Coronary artery (tissue), 2 donors: ENCODE measurements around the gene TBC1D30.

Experiments
- DNase-seq: peaks from one replicate; pipeline ENCODE4 v3.0.0-alpha.2; 2017; ENCODE audit warnings: low spot score
- H3K27ac ChIP-seq, 2 donors: fragments of 200-600 bp; sonication (generic); one replicate each; pipeline ENCODE4 v1.5.1; 2016 to 2019
- H3K4me3 ChIP-seq: fragments of 200-600 bp; sonication (generic); 2 replicates; pipeline ENCODE4 v1.5.1; 2016; ENCODE audit warnings: mild to moderate bottlenecking, moderate library complexity
- TF ChIP-seq, protein P1 (sequence below): fragments of 200-600 bp; sonication (generic); IDR thresholded peaks from one replicate; pipeline ENCODE4 v1.5.1; 2019; ENCODE audit warnings: antibody characterized with exemption

Gene TBC1D30

GRCh38 chr12:64894827-64895475 is 70.5 kb downstream of the TBC1D30 start:
- TF ChIP-seq, protein P1, sequence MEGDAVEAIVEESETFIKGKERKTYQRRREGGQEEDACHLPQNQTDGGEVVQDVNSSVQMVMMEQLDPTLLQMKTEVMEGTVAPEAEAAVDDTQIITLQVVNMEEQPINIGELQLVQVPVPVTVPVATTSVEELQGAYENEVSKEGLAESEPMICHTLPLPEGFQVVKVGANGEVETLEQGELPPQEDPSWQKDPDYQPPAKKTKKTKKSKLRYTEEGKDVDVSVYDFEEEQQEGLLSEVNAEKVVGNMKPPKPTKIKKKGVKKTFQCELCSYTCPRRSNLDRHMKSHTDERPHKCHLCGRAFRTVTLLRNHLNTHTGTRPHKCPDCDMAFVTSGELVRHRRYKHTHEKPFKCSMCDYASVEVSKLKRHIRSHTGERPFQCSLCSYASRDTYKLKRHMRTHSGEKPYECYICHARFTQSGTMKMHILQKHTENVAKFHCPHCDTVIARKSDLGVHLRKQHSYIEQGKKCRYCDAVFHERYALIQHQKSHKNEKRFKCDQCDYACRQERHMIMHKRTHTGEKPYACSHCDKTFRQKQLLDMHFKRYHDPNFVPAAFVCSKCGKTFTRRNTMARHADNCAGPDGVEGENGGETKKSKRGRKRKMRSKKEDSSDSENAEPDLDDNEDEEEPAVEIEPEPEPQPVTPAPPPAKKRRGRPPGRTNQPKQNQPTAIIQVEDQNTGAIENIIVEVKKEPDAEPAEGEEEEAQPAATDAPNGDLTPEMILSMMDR: no peak
- H3K4me3 ChIP-seq: no peak overlapping the region
- no peak overlapping the region for H3K27ac ChIP-seq
- DNase-seq: no peak

GRCh38 chr12:64895526-64895925 is 71.1 kb downstream of the TBC1D30 start:
- TF ChIP-seq, protein P1: no peak
- DNase-seq: no peak
- no peak overlapping the region for H3K4me3 ChIP-seq
- no peak overlapping the region for H3K27ac ChIP-seq

DNA sequence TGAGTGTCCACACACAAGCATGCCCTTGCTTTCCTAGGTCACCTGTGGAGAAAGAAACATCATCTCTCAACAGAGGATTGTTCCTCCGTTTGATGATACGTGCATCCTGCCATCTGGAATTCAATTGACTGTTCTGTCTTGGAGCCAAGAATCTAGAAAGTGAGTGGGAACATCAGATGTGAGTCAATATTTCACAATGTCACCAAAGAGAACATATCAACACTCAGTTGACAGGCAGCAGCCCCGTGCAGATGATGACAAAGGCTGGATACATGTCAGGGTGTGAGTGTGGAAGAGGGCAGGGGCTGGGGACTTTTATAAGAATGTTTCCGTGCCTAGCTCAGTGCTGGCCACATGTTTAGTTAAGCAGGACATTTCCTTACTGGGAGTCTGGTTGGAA is 76.1 kb downstream of the TBC1D30 start:
- DNase-seq: no peak
- TF ChIP-seq, protein P1: no peak
- no peak overlapping the region for H3K4me3 ChIP-seq
- no peak overlapping the region for H3K27ac ChIP-seq

- Histone ChIP-seq H3K4me3 (no peak overlapping the region), H3K27ac (no peak overlapping the region)
- DNase-seq: no peak
- TF ChIP-seq, protein P1: no peak
Observed at GRCh38 chr12:64903479-64904152, 79.2 kb downstream of the TBC1D30 start.

DNA sequence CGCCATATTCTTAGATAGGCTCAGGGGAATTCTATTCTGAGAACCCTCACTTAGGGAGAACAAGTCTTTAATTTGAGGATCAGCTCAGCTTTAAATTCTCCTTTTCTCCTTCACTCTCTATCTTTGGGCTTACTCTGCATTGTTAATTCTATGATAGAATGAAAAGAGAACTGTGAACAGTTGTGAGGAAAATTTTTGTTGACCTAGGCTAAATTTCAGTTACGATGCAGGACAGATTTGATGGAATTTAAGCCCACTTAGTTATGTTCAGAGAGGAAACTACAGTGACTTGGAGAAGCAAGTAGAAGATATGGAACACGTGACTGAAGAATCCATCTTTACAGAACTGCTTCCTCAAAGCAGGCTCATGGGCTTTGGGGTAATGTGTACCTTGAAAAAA is 82.7 kb downstream of the TBC1D30 start:
- Histone ChIP-seq H3K4me3 (no peak overlapping the region), H3K27ac (no peak overlapping the region)
- no peak for DNase-seq
- TF ChIP-seq, protein P1: no peak

- H3K27ac ChIP-seq: no peak overlapping the region
- H3K4me3 ChIP-seq: no peak overlapping the region
- no peak for DNase-seq
- TF ChIP-seq, protein P1: no peak
Observed at GRCh38 chr12:64909124-64909523, 84.7 kb downstream of the TBC1D30 start.

DNA sequence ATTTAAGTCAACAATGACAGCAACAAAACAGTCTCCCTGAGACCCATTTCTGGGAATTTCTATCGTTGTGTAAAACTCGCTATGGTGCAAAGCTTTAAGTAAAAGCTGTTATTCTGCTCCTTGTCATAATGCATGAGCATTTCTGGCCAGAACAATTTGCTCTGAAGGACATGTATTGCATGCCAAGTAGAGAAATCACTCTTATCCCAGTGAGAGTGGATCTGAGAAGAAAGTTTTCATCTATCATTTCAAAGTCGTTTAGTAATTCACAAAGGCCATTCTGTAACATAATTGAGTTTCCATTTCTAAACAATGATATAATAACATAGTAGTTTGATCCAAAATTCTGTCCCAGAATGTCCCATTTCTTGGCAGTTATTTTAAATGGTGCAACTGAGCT is 86.6 kb downstream of the TBC1D30 start:
- Histone ChIP-seq H3K4me3 (no peak overlapping the region), H3K27ac (no peak overlapping the region)
- TF ChIP-seq, protein P1: no peak
- DNase-seq: no peak
